ENCODE data around the gene ZFP28. TPM values are rescaled to one million over a fixed set of nuclear protein-coding genes. Genes with fewer than 3 reads are reported as not detected.

ZFP28 gene
- total RNA-seq = 10 to 100 TPM in 3 of 4 donors, 1 to 10 TPM in 1; 9.4 to 27.5 (median 12.7) TPM

DNA sequence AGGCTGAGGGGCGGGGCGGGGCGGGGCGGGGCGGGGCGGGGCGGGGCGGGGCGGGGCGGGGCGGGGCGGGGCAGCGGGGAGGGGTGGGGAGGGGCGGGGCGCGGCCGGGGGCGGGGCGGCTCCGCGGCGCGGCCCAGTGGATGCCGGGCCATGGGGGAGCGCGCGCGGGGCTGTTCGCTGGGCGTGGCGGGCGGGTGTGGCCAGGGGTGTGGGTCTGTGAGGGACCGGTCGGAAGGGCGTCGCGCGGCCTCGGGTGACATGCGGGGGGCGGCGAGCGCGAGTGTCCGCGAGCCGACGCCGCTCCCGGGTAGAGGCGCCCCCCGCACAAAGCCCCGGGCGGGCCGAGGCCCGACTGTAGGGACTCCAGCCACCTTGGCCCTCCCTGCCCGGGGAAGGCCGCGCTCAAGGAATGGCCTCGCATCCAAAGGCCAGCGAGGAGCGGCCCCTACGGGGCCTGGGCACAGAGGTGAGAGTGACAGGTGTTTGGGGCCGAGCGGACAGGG, at the start of gene ZFP28:
TSS of gene ZFP28 (plus strand) at position 188 of the 503 bp plus-strand sequence. CDS start at position 259, 71 bp downstream.
- peaks cover under 1 to 85% (median 33%) of the 10 kb centered on the region in 4 donors for H3K9me3 ChIP-seq
- H3K27me3 ChIP-seq = no peaks in the 10 kb centered on the region
- peak; percentile 53 to 62 for DNase-seq (ENCODE audit: low spot score in 2 of 2)
- peak within 1 kb of the TSS; percentile 85 to 98 (median 96) for H3K27ac ChIP-seq
- WGBS, 2 donors = 1% methylated on average over 37 to 50 of the region's 65 CpGs
- H3K4me3 ChIP-seq = peak within 1 kb of the TSS; percentile 64 to 86 (median 71)
- H3K4me1 ChIP-seq = peaks cover 0 to 30% (median 9%) of the 10 kb centered on the region in 4 donors
- H3K36me3 ChIP-seq = peaks cover 0 to 73% (median 0%) of the 10 kb centered on the region in 3 donors
- TF ChIP-seq EP300 (IDR thresholded peaks at IDR 0.05) = no peak
- TF ChIP-seq CTCF (IDR thresholded peaks at IDR 0.05) = no peak
- TF ChIP-seq POLR2A (IDR thresholded peaks at IDR 0.05) = peak in 1 of 2 donors; percentile 12

- no peaks in the 10 kb centered on the region for H3K4me1 ChIP-seq
- no peak overlapping the region for H3K4me3 ChIP-seq
- TF ChIP-seq CTCF (IDR thresholded peaks at IDR 0.05) (no peak), EP300 (IDR thresholded peaks at IDR 0.05) (no peak), POLR2A (IDR thresholded peaks at IDR 0.05) (no peak)
- DNase-seq (ENCODE audit: low spot score in 2 of 2) = no peak
- WGBS, 2 donors = 77 to 81% methylated on average over 3 of the region's 3 CpGs
- H3K27ac ChIP-seq = no peak overlapping the region
- H3K36me3 ChIP-seq = peaks cover 0 to 97% (median 4%) of the 10 kb centered on the region in 3 donors
- no peaks in the 10 kb centered on the region for H3K27me3 ChIP-seq
- peaks cover 0 to 93% (median 34%) of the 10 kb centered on the region in 4 donors for H3K9me3 ChIP-seq
Measured at GRCh38 chr19:56491399-56491798, 47.3 kb upstream of the ZFP28 start.

DNA sequence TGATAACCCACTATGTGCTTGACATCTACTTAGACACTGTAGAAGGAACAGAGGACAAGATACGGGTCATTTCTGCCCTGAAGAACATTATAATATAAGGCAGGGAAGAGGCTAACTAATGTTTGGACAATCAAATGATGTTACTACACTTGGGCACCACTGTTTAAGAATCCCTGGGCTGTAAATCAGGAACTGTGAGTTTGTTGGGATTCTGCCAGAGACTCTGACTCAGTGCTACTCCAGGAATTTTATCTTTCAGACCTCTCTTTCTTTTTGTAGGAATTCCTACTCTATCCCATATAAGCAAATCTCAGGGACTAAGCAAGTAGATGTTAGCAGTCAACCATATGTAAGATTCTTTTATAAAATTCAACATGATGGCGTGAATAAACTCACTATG, 34.2 kb upstream of the ZFP28 start:
- TF ChIP-seq POLR2A (IDR thresholded peaks at IDR 0.05) (no peak), EP300 (IDR thresholded peaks at IDR 0.05) (no peak), CTCF (IDR thresholded peaks at IDR 0.05) (no peak)
- peaks cover 0 to 67% (median 7%) of the 10 kb centered on the region in 4 donors for H3K9me3 ChIP-seq
- peaks cover 0 to 21% (median 0%) of the 10 kb centered on the region in 3 donors for H3K36me3 ChIP-seq
- 94% methylated on average over 2 of the region's 2 CpGs for WGBS, 2 donors
- no peak overlapping the region for H3K27ac ChIP-seq
- H3K27me3 ChIP-seq = no peaks in the 10 kb centered on the region
- H3K4me1 ChIP-seq = peaks cover 0 to 18% (median 2%) of the 10 kb centered on the region in 4 donors
- no peak overlapping the region for H3K4me3 ChIP-seq
- no peak for DNase-seq (ENCODE audit: low spot score in 2 of 2)

DNA sequence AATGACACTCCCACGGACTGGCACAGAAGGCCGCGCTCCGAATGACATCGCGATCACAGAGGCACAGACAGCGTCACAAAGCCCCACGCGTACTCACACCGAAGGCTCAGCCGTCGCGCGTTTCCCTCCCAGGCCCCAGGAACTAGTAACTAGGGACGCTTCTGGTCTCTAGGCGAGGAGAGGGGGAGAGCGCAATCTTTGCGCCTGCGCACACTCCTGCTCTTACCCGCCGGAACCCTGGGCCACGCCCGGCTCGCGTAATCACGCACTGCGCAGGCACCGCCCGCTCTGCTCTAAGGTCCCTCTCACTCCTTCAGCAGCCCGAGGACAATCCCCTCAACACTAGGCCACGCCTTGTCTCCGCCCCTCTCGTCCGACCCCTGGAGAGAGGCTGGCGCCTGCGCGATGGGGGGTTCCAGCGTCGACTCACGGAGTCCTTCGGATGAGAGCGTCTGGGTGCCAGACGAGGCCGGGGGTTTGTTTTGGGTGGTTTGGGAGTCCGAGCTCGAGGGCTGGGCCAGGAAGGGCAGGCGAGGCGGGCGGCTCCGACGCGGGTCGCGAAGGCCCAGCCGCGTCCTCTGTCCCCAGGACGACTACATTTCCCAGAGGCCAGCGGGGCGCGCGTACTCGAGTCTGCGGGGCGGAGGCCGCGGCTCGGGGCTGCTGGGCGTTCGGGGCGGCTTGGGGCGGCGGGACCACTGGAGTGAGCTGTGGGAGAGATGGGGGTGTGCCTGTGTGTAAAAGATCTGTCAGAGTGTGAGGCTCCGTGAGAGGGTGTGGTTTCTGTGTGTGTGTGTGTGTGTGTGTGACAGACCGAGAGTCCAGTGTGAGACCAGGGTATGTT, 31.1 kb upstream of the ZFP28 start, which contains the start of gene ZNF471:
TSS of gene ZNF471 (plus strand) at position 410 of the 844 bp plus-strand sequence. CDS start 3,717 bp downstream, outside the sequence.
- 2% methylated on average over 31 to 74 of the region's 74 CpGs for whole genome bisulfite sequencing, 2 donors
- TF ChIP-seq POLR2A (IDR thresholded peaks at IDR 0.05) (peak in 1 of 2 donors; percentile 46), EP300 (IDR thresholded peaks at IDR 0.05) (peak; percentile 76 to 79), CTCF (IDR thresholded peaks at IDR 0.05) (peak in 1 of 5 experiments; percentile 21)
- peaks cover 0 to 58% (median 10%) of the 10 kb centered on the region in 4 donors for H3K9me3 ChIP-seq
- H3K36me3 ChIP-seq = peaks cover 0 to 27% (median 0%) of the 10 kb centered on the region in 3 donors
- peak within 1 kb of the TSS; percentile 88 to 100 (median 93) for H3K27ac ChIP-seq
- H3K4me3 ChIP-seq = peak within 1 kb of the TSS; percentile 52 to 86 (median 64)
- peak; percentile 95 to 96 for DNase-seq (ENCODE audit: low spot score in 2 of 2)
- peaks cover 0 to 18% (median 2%) of the 10 kb centered on the region in 4 donors for H3K4me1 ChIP-seq
- H3K27me3 ChIP-seq = no peaks in the 10 kb centered on the region
